Neutrophil (primary cell): Measurements from ENCODE around the gene MINDY1.

Experiments used
- H3K27ac ChIP-seq: fragments of 200-600 bp; sonication (generic); 2 replicates; pipeline ENCODE4 v1.5.1; 2016; ENCODE audit warnings: mild to moderate bottlenecking, moderate library complexity
- H3K27me3 ChIP-seq: fragments of 200-600 bp; sonication (generic); 2 replicates; pipeline ENCODE4 v1.6.0; 2016; ENCODE audit warnings: mild to moderate bottlenecking
- H3K36me3 ChIP-seq: fragments of 200-600 bp; sonication (generic); 2 replicates; pipeline ENCODE4 v1.5.1; 2017
- H3K4me1 ChIP-seq, 2 experiments: fragments of 200-600 bp in 1 of 2; sonication (generic) in 1 of 2; 1 replicate in 1 of 2; 2 replicates in 1 of 2; pipeline versions ENCODE4 v1.5.1 to v1.6.1; 2013 to 2016; ENCODE audit warnings: low read depth in 1 of 2, low read length in 1 of 2, mild to moderate bottlenecking in 1 of 2, moderate library complexity in 1 of 2; ENCODE audit not compliant: control insufficient read depth in 1 of 2, insufficient read depth in 1 of 2
- H3K4me3 ChIP-seq, 2 experiments: fragments of 200-600 bp in 1 of 2; sonication (generic) in 1 of 2; 1 replicate in 1 of 2; 2 replicates in 1 of 2; pipeline ENCODE4 v1.5.1; 2013 to 2016; ENCODE audit warnings: low read depth in 1 of 2, low read length in 1 of 2, mild to moderate bottlenecking in 1 of 2, moderate library complexity in 1 of 2
- H3K9me3 ChIP-seq: fragments of 200-600 bp; sonication (generic); 2 replicates; pipeline ENCODE4 v1.5.1; 2016
- TF ChIP-seq, protein P1 (sequence below): fragments of 200-600 bp; sonication (generic); IDR thresholded peaks from 2 replicates; pipeline ENCODE4 v1.5.1; 2016; ENCODE audit warnings: antibody characterized with exemption

Gene MINDY1

DNA sequence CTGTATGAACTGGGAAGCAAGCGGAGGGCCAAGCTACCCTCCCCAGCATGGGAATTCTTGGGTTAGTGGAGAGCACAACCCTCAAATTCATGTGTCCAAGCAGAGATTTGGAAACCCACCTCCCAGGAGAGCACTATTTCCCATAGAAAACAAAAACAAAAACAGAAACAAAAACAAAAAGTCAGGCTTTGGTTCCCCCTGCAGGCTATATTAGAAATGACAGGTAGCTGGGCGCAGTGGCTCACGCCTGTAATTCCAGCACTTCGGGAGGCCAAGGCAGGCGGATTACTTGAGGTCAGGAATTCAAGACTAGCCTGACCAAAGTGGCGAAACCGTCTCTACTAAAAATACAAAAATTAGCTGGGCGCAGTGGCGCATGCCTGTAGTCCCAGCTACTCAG, 10.8 kb downstream of the MINDY1 start:
- Histone ChIP-seq H3K27me3 (no peaks in the 10 kb centered on the region), H3K4me1 (peaks cover 22 to 23% of the 10 kb centered on the region in 2 experiments), H3K36me3 (peaks cover 73% of the 10 kb centered on the region), H3K9me3 (no peaks in the 10 kb centered on the region), H3K27ac (peak overlapping the region; percentile 67), H3K4me3 (no peak overlapping the region)
- TF ChIP-seq, protein P1, sequence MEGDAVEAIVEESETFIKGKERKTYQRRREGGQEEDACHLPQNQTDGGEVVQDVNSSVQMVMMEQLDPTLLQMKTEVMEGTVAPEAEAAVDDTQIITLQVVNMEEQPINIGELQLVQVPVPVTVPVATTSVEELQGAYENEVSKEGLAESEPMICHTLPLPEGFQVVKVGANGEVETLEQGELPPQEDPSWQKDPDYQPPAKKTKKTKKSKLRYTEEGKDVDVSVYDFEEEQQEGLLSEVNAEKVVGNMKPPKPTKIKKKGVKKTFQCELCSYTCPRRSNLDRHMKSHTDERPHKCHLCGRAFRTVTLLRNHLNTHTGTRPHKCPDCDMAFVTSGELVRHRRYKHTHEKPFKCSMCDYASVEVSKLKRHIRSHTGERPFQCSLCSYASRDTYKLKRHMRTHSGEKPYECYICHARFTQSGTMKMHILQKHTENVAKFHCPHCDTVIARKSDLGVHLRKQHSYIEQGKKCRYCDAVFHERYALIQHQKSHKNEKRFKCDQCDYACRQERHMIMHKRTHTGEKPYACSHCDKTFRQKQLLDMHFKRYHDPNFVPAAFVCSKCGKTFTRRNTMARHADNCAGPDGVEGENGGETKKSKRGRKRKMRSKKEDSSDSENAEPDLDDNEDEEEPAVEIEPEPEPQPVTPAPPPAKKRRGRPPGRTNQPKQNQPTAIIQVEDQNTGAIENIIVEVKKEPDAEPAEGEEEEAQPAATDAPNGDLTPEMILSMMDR: peak; percentile 90

- H3K4me3 ChIP-seq: no peak overlapping the region
- H3K27ac ChIP-seq: peak overlapping the region; percentile 67
- TF ChIP-seq, protein P1: no peak
- H3K9me3 ChIP-seq: no peaks in the 10 kb centered on the region
- no peaks in the 10 kb centered on the region for H3K27me3 ChIP-seq
- H3K4me1 ChIP-seq: peaks cover 17 to 19% of the 10 kb centered on the region in 2 experiments
- peaks cover 69% of the 10 kb centered on the region for H3K36me3 ChIP-seq
Observed at GRCh38 chr1:150995460-150995859, 11.2 kb downstream of the MINDY1 start.

GRCh38 chr1:150994248-150994647, 12.5 kb downstream of the MINDY1 start:
- H3K27me3 ChIP-seq: no peaks in the 10 kb centered on the region
- TF ChIP-seq, protein P1: no peak
- peaks cover 5 to 7% of the 10 kb centered on the region in 2 experiments for H3K4me1 ChIP-seq
- H3K9me3 ChIP-seq: no peaks in the 10 kb centered on the region
- peaks cover 57% of the 10 kb centered on the region for H3K36me3 ChIP-seq
- H3K4me3 ChIP-seq: no peak overlapping the region
- peak overlapping the region; percentile 67 for H3K27ac ChIP-seq

DNA sequence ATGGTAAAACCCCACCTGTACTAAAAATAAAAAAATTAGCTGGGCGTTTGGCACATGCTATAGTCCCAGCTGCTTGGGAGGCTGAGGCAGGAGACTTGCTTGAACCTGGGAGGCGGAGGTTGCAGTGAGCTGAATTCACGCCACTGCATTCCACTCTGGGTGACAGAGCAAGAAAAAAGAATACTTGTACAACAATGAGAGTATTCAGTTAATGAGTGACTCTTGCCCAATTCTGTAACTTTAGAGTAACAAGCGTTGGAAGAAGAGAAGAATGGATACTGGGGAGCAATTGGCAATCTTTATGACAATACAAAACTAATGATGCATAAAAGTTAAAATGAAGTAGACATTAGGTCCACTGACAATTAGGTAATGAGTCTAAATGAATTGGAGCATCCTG, 14.1 kb downstream of the MINDY1 start:
- no peak overlapping the region for H3K4me3 ChIP-seq
- peaks cover 40% of the 10 kb centered on the region for H3K36me3 ChIP-seq
- no peaks in the 10 kb centered on the region for H3K27me3 ChIP-seq
- TF ChIP-seq, protein P1: no peak
- H3K27ac ChIP-seq: no peak overlapping the region
- peaks cover 0 to 4% of the 10 kb centered on the region in 2 experiments for H3K4me1 ChIP-seq
- no peaks in the 10 kb centered on the region for H3K9me3 ChIP-seq

DNA sequence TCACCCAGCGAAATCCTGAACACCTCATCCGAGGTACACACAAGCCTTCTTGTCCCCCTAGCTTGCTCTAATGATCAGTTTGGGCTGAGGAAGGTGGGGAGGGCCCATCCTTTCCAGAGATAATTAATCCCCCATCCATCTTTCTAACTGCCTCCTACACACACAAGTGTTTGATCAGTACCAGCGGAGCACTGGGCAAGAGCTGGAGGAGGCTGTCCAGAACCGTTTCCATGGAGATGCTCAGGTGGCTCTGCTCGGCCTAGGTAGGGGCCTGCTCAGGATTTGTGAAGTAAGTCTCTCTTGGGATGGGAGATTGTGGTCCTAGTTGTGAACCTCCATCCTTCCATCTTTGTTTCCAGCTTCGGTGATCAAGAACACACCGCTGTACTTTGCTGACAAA, 18.8 kb downstream of the MINDY1 start:
- Histone ChIP-seq H3K36me3 (no peaks in the 10 kb centered on the region), H3K27me3 (no peaks in the 10 kb centered on the region), H3K27ac (peak overlapping the region; percentile 29), H3K4me1 (peaks cover 0 to 4% of the 10 kb centered on the region in 2 experiments), H3K9me3 (no peaks in the 10 kb centered on the region), H3K4me3 (no peak overlapping the region)
- TF ChIP-seq, protein P1: no peak
